Common myeloid progenitor, CD34-positive (primary cell): ENCODE results near the gene FAH.

Experiments
- CTCF ChIA-PET: fragments of 350-600 bp; sonication (Branson Sonifier 250); formaldehyde crosslinking; loops from one replicate; lab custom pipeline; 2021; ENCODE audit warnings: antibody characterized with exemption; lab: Charles Lee
- POLR2A ChIA-PET: fragments of 350-600 bp; sonication (Branson Sonifier 250); formaldehyde crosslinking; loops from one replicate; lab custom pipeline; 2021; ENCODE audit warnings: antibody characterized with exemption; lab: Charles Lee
- DNase-seq, 3 donors: peaks; one replicate each; pipeline versions ENCODE4 v3.0.0 to v3.0.0-alpha.2; 2013
- H3K27ac ChIP-seq, 2 experiments: 1 replicate in 1 of 2; 2 replicates in 1 of 2; pipeline ENCODE4 v1.7.0; 2013; ENCODE audit warnings: inconsistent platforms in 2 of 2, low read length in 2 of 2, mild to moderate bottlenecking in 2 of 2, low read depth in 1 of 2, moderate library complexity in 1 of 2; ENCODE audit not compliant: severe bottlenecking in 2 of 2, insufficient read depth in 1 of 2, poor library complexity in 1 of 2
- H3K27me3 ChIP-seq, 5 experiments: replicated peaks in 2 of 5; 1 replicate in 3 of 5; 2 replicates in 2 of 5; pipeline versions ENCODE4 v1.6.1 to v1.7.0; 2013; ENCODE audit warnings: low read length in 4 of 5, mild to moderate bottlenecking in 2 of 5, moderate library complexity in 2 of 5, inconsistent platforms in 1 of 5; ENCODE audit not compliant: insufficient read depth in 5 of 5, control insufficient read depth in 4 of 5
- H3K36me3 ChIP-seq, 4 experiments: 1 replicate in 2 of 4; 2 replicates in 2 of 4; pipeline versions ENCODE4 v1.6.1 to v1.7.0; 2013; ENCODE audit warnings: low read length in 3 of 4, control low read depth in 1 of 4, mild to moderate bottlenecking in 1 of 4; ENCODE audit not compliant: control insufficient read depth in 4 of 4, insufficient read depth in 4 of 4
- H3K4me1 ChIP-seq, 4 experiments: 1 replicate in 3 of 4; 2 replicates in 1 of 4; pipeline versions ENCODE4 v1.6.1 to v1.7.1; 2013; ENCODE audit warnings: low read length in 3 of 4, mild to moderate bottlenecking in 3 of 4, control low read depth in 1 of 4, inconsistent platforms in 1 of 4, moderate library complexity in 1 of 4; ENCODE audit not compliant: control insufficient read depth in 4 of 4, insufficient read depth in 4 of 4; ENCODE audit errors: control extremely low read depth in 1 of 4
- H3K4me3 ChIP-seq, 7 experiments: 1 replicate in 4 of 7; 2 replicates in 3 of 7; pipeline versions ENCODE4 v1.5.1 to v1.7.0; 2013; ENCODE audit warnings: mild to moderate bottlenecking in 7 of 7, low read length in 6 of 7, moderate library complexity in 6 of 7, inconsistent platforms in 2 of 7, low read depth in 2 of 7, control low read depth in 1 of 7; ENCODE audit not compliant: insufficient read depth in 4 of 7, control insufficient read depth in 1 of 7; ENCODE audit errors: extremely low read depth in 1 of 7
- H3K9me3 ChIP-seq, 5 experiments: 1 replicate in 4 of 5; 2 replicates in 1 of 5; pipeline versions ENCODE4 v1.6.1 to v1.7.1; 2013; ENCODE audit warnings: low read length in 4 of 5, mild to moderate bottlenecking in 2 of 5, inconsistent platforms in 1 of 5, low read depth in 1 of 5, moderate library complexity in 1 of 5; ENCODE audit not compliant: control insufficient read depth in 4 of 5, insufficient read depth in 2 of 5; ENCODE audit errors: control extremely low read depth in 1 of 5
- WGBS: methylation state at CpG from one replicate; pipeline ENCODE4 v1.1.5; 2013; ENCODE audit not compliant: insufficient coverage; 5-methylcytosine and 5-hydroxymethylcytosine counted together

The FAH gene

DNA sequence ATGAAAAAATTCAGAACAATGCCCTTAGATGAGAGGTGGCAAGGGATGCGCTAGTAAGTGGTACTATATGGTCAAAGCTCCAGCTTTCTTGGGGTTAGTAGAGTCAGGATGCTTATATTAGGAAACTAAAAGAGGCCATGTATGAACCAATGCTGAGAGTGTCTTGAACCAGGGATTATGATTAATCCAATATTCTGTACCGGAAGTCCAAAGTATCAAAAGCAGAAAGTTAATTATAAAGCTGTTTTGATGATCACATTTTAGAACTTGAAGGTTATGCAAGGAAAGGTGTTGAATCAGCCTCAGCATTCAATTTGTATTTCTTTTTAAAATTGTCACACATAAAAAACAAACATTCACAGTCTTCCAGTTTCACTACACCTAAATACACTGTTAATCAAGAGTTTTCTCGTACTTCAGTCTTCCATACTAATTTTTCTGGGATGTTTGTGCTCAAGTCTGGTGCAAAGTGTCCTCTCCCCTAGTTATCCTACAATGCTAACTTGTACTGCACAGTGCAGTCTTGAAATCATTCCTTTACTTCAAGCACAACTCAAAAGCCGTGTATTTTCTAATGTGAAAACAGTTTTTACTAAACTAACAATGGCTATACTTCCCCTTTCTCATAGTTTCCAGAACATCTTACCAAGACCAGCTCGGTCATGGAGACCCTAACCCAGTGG is 10.7 kb upstream of the FAH start:
- peaks cover 0 to 5% (median 3%) of the 10 kb centered on the region in 4 experiments for H3K4me1 ChIP-seq

GRCh38 chr15:80142646-80143045 is 10.2 kb upstream of the FAH start:
- H3K27me3 ChIP-seq, result no peaks in the 10 kb centered on the region
- no peak overlapping the region for H3K27ac ChIP-seq
- ChIA-PET POLR2A (no interaction called here), CTCF (interaction anchor here (1.0 to 1.5 kb wide), 2 partner anchors 9 to 13 kb away, joined by 3 to 5 read pairs; no protein-coding TSS in a partner anchor)
- H3K9me3 ChIP-seq, result no peaks in the 10 kb centered on the region
- WGBS, result 94% methylated on average over 2 of the region's 5 CpGs
- no peak for DNase-seq
- H3K4me1 ChIP-seq, result peaks cover 0 to 5% (median 3%) of the 10 kb centered on the region in 4 experiments
- no peak overlapping the region for H3K4me3 ChIP-seq
- H3K36me3 ChIP-seq, result no peaks in the 10 kb centered on the region

More for the DNA sequence above, 10.7 kb upstream of the FAH start:
- Histone ChIP-seq H3K9me3 (no peaks in the 10 kb centered on the region), H3K36me3 (no peaks in the 10 kb centered on the region), H3K27me3 (no peaks in the 10 kb centered on the region), H3K27ac (no peak overlapping the region), H3K4me3 (no peak overlapping the region)
- 98% methylated on average over 5 of the region's 5 CpGs for WGBS
- ChIA-PET POLR2A (no interaction called here), CTCF (interaction anchor here (1.0 to 1.6 kb wide), 3 partner anchors 10 to 30 kb away, joined by 3 to 5 read pairs (median 4); no protein-coding TSS in a partner anchor)
- no peak for DNase-seq

- POLR2A ChIA-PET, result no interaction called here
Measured at GRCh38 chr15:80151148-80151547, 1.7 kb upstream of the FAH start.

DNA sequence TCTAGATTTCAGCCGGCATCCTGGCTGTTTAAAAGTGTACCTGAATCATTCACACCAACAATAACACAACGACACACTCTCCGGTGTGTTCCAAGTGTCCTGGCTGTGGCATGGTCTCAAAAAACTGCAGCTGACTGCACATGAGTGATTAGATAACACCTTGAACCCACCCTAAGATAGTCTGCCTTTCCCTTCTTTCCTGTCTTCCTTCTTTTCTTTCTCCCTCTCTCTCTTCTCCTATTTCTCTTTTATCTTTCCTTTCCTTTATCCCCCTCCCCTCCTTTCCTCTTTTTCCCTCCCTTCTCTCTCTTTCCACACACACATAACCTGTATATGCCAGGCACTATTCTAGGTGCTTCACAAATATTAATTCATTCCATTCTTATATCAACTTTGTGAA is 1.2 kb upstream of the FAH start:
- H3K4me1 ChIP-seq, result peaks cover 5 to 38% (median 25%) of the 10 kb centered on the region in 4 experiments
- H3K36me3 ChIP-seq, result peaks cover 0 to 3% (median 0%) of the 10 kb centered on the region in 4 experiments
- no peaks in the 10 kb centered on the region for H3K9me3 ChIP-seq
- peak overlapping the region in 1 of 7 experiments; percentile 68 for H3K4me3 ChIP-seq
- peak overlapping the region in 1 of 2 experiments; percentile 12 for H3K27ac ChIP-seq
- WGBS, result 89% methylated on average over 3 of the region's 3 CpGs
- ChIA-PET CTCF (interaction anchor here (0.9 to 1.8 kb wide), 3 partner anchors 8 to 15 kb away, joined by 3 to 5 read pairs (median 3); no protein-coding TSS in a partner anchor), POLR2A (no interaction called here)
- H3K27me3 ChIP-seq, result no peaks in the 10 kb centered on the region
- no peak for DNase-seq

More at GRCh38 chr15:80151148-80151547, 1.7 kb upstream of the FAH start:
- H3K27ac ChIP-seq, result no peak overlapping the region
- peaks cover 5 to 38% (median 25%) of the 10 kb centered on the region in 4 experiments for H3K4me1 ChIP-seq
- CTCF ChIA-PET, result interaction anchor here (0.9 to 1.8 kb wide), 2 partner anchors 9 to 38 kb away, joined by 3 to 5 read pairs; no protein-coding TSS in a partner anchor
- H3K9me3 ChIP-seq, result no peaks in the 10 kb centered on the region
- no peak overlapping the region for H3K4me3 ChIP-seq
- H3K27me3 ChIP-seq, result no peaks in the 10 kb centered on the region
- peaks cover 0 to 3% (median 0%) of the 10 kb centered on the region in 4 experiments for H3K36me3 ChIP-seq
- no peak for DNase-seq
- WGBS, result 89% methylated on average over 6 of the region's 6 CpGs

DNA sequence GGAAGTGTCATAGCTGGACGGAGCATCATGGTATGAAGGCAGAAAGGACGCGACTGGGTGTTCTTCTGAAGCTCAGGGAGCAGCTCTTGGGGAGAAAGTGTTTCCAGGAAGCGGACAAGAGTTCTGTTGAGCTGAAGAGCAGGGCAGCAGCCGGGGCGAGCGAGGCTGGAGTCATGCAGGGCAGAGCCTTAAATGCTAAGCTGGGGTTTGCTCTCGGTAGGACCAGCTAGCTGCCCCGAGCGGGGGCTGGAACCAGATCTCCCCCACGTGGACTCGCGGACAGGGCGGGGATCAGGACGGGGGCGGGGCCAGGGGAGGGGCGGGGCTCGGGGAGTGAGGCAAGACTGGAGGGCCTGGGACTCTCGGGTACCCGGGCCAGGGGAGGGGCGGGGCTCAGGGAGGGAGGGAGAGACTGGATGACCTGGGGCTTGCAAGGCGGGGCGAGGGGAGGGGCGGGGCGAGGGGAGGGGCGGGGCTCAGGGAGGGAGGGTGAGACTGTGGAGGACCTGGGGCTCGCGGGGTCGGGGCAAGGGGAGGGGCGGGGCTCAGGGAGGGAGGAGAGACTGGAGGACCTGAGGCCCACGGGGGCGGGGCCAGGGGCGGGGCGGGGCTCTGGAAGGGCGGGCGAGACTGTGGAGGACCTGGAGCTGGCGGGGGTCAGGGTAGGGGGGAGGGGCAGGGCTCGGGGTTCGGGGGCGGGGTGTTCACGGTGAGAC is 461 bp upstream of the FAH start:
- H3K9me3 ChIP-seq, result no peaks in the 10 kb centered on the region
- H3K27me3 ChIP-seq, result no peaks in the 10 kb centered on the region
- POLR2A ChIA-PET, result no interaction called here
- peaks cover 5 to 45% (median 28%) of the 10 kb centered on the region in 4 experiments for H3K4me1 ChIP-seq
- peaks cover 0 to 4% (median 2%) of the 10 kb centered on the region in 4 experiments for H3K36me3 ChIP-seq
- DNase-seq, result peak; percentile 92 to 96 (median 96)
- H3K4me3 ChIP-seq, result peak overlapping the region; percentile 66 to 86 (median 79)
- peak overlapping the region in 1 of 2 experiments; percentile 80 for H3K27ac ChIP-seq
- 0% methylated on average over 10 of the region's 41 CpGs for WGBS
- CTCF ChIA-PET, result interaction anchor here (0.9 to 1.8 kb wide), 4 partner anchors 8 to 16 kb away, joined by 3 to 5 read pairs (median 4); no protein-coding TSS in a partner anchor

DNA sequence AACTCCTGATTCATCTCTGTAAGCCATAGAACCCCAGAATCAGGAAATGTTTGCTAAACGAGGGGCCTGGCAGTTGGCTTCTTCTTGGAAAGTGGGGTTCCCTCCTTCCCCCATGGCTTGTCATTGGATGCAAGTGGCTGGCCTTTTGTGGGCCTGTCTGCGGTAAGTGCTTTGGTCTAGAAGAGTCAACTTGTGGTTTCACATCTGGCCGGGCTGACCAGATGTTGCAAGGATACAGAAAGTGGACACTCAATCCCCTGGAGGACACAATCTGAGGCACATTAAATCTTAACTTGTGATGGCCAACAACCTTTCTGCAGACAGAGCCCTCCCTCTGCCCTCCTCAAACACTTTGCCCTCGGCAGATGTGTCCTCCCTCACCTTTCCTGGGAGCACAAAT is 1.1 kb downstream of the FAH start:
- peak overlapping the region in 5 of 7 experiments; percentile 71 to 86 (median 82) for H3K4me3 ChIP-seq
- no peaks in the 10 kb centered on the region for H3K27me3 ChIP-seq
- H3K4me1 ChIP-seq, result peaks cover 5 to 46% (median 31%) of the 10 kb centered on the region in 4 experiments
- H3K9me3 ChIP-seq, result no peaks in the 10 kb centered on the region
- H3K36me3 ChIP-seq, result peaks cover 0 to 19% (median 5%) of the 10 kb centered on the region in 4 experiments
- WGBS, result 25% methylated on average over 4 of the region's 4 CpGs
- H3K27ac ChIP-seq, result peak overlapping the region in 1 of 2 experiments; percentile 80
- ChIA-PET CTCF (interaction anchor here (1.0 to 1.3 kb wide), 2 partner anchors 15 to 19 kb away, joined by 4 to 6 read pairs; no protein-coding TSS in a partner anchor), POLR2A (interaction anchor here (0.7 to 1.0 kb wide), 2 partner anchors 91 to 183 kb away, joined by 4 read pairs; partner anchors contain the start of gene BCL2A1)
- DNase-seq, result no peak
